ENCODE data around the gene ELANE. TPM values are rescaled to one million over a fixed set of nuclear protein-coding genes. Genes with fewer than 3 reads are reported as not detected.
"Not testable (repeated sequence)": the region's sequence is repeated elsewhere in the genome, so short reads cannot be mapped to it uniquely, and the experiment has no call there.

Gene ELANE
- polyA plus RNA-seq, 1 experiment, result not detected

- ChIA-PET CTCF (no interaction called here), POLR2A (interaction anchor here (0.6 to 0.8 kb wide), 3 partner anchors 12 to 72 kb away, joined by 3 to 5 read pairs (median 3); no protein-coding TSS in a partner anchor)
- Histone ChIP-seq H3K9me3 (ENCODE audit: control insufficient read depth, insufficient read depth, low read length) (no peaks in the 10 kb centered on the region; the same call in 1 of the 2 replicates), H3K4me3 (ENCODE audit: low read depth, low read length) (no peak overlapping the region), H3K27ac (ENCODE audit: low read depth, low read length) (no peak overlapping the region), H3K27me3 (ENCODE audit: control insufficient read depth, insufficient read depth, low read length) (peaks cover 10% of the 10 kb centered on the region)
- no peak for TF ChIP-seq CTCF (IDR thresholded peaks at IDR 0.05; ENCODE audit: low read depth, low read length)
- DNase-seq (ENCODE audit: low read depth, low spot score), result no peak
These were observed 20.4 kb upstream of the ELANE start for GRCh38 chr19:831407-832369.

GRCh38 chr19:834216-834615 lies 17.9 kb upstream of the ELANE start:
- TF ChIP-seq CTCF (IDR thresholded peaks at IDR 0.05; ENCODE audit: low read depth, low read length), result no peak
- no peak for DNase-seq (ENCODE audit: low read depth, low spot score)
- H3K27me3 ChIP-seq (ENCODE audit: control insufficient read depth, insufficient read depth, low read length), result peaks cover 13% of the 10 kb centered on the region
- CTCF ChIA-PET, result no interaction called here
- H3K9me3 ChIP-seq (ENCODE audit: control insufficient read depth, insufficient read depth, low read length), result no peaks in the 10 kb centered on the region; the same call in 1 of the 2 replicates
- H3K27ac ChIP-seq (ENCODE audit: low read depth, low read length), result no peak overlapping the region
- POLR2A ChIA-PET, result no interaction called here
- no peak overlapping the region for H3K4me3 ChIP-seq (ENCODE audit: low read depth, low read length)

GRCh38 chr19:835210-835810 lies 16.8 kb upstream of the ELANE start:
- no peak for TF ChIP-seq CTCF (IDR thresholded peaks at IDR 0.05; ENCODE audit: low read depth, low read length)
- Histone ChIP-seq H3K9me3 (ENCODE audit: control insufficient read depth, insufficient read depth, low read length) (no peaks in the 10 kb centered on the region; the same call in 1 of the 2 replicates), H3K4me3 (ENCODE audit: low read depth, low read length) (no peak overlapping the region), H3K27ac (ENCODE audit: low read depth, low read length) (no peak overlapping the region), H3K27me3 (ENCODE audit: control insufficient read depth, insufficient read depth, low read length) (peaks cover 13% of the 10 kb centered on the region)
- CTCF ChIA-PET, result no interaction called here
- POLR2A ChIA-PET, result interaction anchor here (0.5 kb wide), 1 partner anchor 32 kb away, joined by 4 read pairs; no protein-coding TSS in a partner anchor
- DNase-seq (ENCODE audit: low read depth, low spot score), result no peak

- no peak for TF ChIP-seq CTCF (IDR thresholded peaks at IDR 0.05; ENCODE audit: low read depth, low read length)
- no peak within 1 kb of the TSS for H3K27ac ChIP-seq (ENCODE audit: low read depth, low read length)
- no peaks in the 10 kb centered on the region; the same call in 1 of the 2 replicates for H3K9me3 ChIP-seq (ENCODE audit: control insufficient read depth, insufficient read depth, low read length)
- H3K4me3 ChIP-seq (ENCODE audit: low read depth, low read length), result no peak within 1 kb of the TSS
- ChIA-PET POLR2A (interaction anchor here (1.2 kb wide), 1 partner anchor 144 kb away, joined by 4 read pairs; the partner anchor contains the start of gene WDR18), CTCF (interaction anchor here (1.0 kb wide), 1 partner anchor 73 kb away, joined by 3 read pairs; no protein-coding TSS in a partner anchor)
- no peak for DNase-seq (ENCODE audit: low read depth, low spot score)
- peaks cover 26% of the 10 kb centered on the region for H3K27me3 ChIP-seq (ENCODE audit: control insufficient read depth, insufficient read depth, low read length)
These were observed 11.4 kb upstream of the ELANE start, which contains the start of gene PRTN3 for GRCh38 chr19:840519-841206. Gene PRTN3 (plus strand): TSS chr19:840999. CDS start chr19:841009, 10 bp downstream.

- H3K9me3 ChIP-seq (ENCODE audit: control insufficient read depth, insufficient read depth, low read length); H3K27ac ChIP-seq (ENCODE audit: low read depth, low read length); DNase-seq (ENCODE audit: low read depth, low spot score); POLR2A ChIA-PET; H3K4me3 ChIP-seq (ENCODE audit: low read depth, low read length): not testable (repeated sequence)
- H3K27me3 ChIP-seq (ENCODE audit: control insufficient read depth, insufficient read depth, low read length), result peaks cover 20% of the 10 kb centered on the region
- CTCF ChIA-PET, result interaction anchor here (0.6 kb wide), 1 partner anchor 158 kb away, joined by 7 read pairs; the partner anchor contains the start of gene GRIN3B
These were observed 9.3 kb upstream of the ELANE start for GRCh38 chr19:842802-843179.
